GM19455 (cell line): ENCODE results near the gene MLXIP.
"Not testable (repeated sequence)": the region's sequence is repeated elsewhere in the genome, so short reads cannot be mapped to it uniquely, and the experiment has no call there.

ENCODE experiments used
- ATAC-seq: cut with Tn5 transposase; IDR thresholded peaks from one replicate; pipeline ENCODE4 v1.9.1; 2021; ENCODE audit not compliant: unreplicated experiment

Gene MLXIP

DNA sequence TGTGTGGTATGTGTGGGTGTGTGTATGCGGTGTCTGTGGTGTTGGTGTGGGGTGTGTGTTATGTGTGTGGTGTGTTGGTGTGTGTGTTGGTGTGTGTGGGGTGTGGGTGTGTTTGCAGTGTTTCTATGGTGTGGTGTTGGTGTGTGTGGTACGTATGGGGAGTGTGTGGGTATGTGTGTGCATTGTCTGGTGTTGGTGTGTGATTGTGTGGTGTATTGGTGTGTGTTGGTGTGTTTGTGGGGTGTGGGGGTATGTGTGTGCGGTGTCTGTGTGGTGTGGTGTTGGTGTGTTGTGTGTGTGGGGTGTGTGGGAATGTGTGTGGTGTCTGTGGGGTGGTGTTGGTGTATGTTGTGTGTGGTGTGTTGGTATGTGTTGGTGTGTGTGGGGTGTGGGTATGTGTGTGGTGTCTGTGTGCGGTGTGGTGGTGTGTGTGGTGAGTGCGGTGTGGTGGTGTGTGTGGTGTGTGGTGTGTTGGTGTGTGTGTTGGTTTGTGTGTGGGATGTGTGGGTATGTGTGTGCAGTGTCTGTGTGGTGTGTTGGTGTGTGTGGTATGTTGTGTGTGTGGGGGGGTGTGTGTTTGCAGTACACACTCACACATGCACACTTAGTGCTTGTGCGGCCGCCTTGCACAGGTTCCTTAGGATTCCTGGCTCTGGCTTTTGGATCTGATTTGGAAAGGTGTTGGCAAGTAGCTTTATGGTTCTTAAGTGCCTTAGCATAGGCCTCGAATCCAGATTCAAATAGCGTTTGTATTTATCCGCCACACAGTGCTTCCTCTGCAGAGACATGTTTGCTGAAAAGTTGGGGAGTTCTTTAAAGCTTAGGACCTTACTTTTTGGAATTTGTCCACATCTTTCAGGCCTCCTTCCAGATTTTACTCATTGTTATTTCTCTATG, 16.4 kb downstream of the MLXIP start:
- no peak for ATAC-seq

DNA sequence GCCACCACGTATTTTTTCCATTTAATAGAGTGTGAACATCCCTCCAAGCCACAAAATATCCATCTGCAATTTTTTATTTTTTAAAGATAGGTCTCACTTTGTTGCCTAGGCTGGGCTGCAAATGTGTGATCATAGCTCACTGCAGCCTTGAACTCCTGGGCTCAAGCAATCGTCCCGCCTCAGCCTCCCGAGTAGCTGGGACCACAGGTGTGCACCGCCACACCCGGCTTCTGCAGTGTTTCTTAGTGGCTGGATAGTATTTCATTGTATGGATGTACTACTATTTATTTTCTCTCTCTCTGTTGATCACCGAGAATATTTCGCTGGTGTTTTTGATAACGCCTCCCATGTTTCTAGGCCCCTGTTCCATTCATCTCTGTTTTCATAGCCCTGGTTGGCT, 17.5 kb downstream of the MLXIP start:
- ATAC-seq, result no peak

DNA sequence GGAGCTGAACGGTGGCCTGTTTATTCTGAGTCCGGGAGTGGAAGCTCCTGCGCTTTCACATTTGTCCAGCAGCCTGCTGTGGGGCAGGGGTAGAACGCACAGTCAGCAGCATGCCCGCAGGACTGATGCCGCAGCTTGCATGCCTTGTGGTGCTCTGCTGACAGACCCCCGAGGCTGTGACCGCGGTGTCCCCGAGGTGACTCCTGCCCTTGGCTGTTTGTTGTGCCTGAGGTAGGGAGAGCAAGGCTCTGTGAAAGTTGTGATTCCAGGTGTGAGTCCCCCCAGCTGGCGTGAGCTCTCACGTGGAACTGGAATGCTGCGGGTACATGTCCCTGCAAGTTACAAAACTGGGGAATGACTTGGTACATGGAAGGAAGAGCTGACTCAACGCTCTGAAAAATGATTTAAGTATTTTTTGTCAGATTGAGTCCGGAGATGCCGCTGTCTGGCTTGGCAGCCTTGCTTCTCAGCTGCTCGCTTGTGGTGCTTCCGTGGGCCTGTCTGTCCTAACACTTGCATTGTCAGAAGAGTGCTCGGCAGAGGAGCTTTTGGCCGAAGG, 18.1 kb downstream of the MLXIP start:
- no peak for ATAC-seq

DNA sequence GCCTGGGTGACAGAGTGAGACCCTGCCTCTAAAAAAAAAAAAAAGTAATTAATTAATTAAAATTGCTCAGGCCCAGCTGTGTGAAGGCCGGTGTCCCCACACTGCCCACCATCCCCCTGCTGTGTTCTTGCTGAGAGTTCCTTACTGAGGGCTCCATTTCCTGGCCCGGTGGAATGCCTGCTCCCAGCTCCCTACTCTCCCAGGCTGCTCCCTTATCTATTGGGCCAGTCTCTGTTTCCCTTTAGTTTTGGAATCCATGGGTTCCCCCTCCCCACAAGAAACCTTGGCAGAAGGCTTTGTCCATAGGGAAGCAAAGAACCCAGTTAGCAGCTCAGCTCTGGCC, 19.0 kb downstream of the MLXIP start:
- no peak for ATAC-seq

DNA sequence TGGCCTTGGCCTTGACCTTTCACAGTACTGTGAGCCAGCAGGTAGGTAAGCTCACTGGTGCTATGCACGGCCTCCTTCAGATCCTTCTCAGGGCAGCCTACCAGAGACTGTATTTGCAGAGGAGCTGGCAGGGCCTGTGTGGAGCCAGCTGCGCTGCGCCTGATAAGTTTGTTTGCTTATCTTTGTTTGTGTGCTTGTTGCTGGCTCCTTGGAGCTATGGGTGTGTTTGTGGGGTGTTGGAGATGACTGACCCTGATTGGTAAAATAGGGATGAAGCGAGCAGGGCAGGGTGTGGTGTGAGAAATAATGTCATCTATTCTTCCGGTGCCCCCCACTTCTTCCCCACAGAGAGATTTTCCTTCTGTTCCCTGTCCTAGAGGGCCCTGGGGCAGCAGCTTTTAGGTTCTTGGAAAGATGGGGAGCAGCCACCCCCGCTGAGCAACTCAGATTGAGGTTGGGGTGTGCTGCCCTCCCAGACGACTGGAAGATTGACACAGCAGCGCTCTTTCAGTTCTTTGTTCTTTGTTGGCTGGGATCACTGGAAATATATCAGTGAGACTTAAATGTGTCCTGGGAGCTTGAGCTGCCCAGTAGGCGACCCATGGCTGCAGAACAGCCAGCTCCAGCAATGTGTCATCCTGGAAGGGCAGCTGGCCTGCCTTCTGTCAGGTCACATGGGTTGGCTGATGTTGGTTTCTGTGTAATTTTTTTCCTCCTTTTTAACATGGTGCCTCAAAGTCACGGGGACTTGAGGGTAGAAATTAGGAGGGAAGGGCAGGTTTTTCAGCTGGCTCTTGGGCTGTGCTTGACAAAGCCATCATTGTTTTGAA, 19.6 kb downstream of the MLXIP start:
- ATAC-seq, result no peak

DNA sequence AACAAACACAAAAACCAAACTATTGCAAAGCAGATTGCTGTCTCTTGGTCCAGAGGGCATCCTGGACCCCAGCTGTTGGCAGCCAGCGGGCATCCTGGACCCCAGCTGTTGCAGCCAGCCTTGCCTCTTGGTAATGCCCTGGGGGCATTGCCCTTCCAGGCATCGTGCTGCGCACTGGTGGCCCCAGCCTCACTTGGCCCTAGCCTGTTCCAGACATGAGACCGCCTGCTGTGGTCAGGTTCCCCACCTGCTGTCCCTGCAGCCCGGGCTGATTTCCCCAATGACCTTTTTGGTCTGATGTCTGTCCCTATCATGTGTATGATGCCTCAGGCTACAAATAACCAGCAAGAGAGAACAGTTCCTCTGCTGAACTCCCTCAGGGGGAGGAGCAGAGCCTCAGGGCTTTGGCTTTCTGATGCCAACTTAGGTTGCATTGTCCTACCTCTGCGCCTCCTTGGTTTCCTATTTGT, 20.8 kb downstream of the MLXIP start:
- ATAC-seq, result no peak

DNA sequence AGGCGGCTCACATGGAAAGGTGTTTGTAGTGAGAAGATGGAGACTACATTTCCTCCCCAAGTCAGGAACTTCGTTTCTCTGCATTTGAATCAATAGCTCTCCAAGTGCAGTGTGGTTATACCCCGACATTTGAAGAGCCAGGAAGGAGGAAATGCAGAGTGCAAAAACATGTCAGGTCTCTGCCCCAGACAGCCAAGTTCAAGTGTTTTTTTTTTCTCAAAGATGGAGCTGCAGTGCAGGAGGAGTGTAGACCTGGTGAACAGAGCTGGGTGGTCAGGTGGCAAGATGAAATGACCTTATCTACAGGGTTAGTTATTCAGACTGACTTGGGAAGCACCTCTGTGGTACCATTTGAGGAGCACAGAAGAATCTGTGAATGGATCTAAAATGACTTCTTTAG, 21.3 kb downstream of the MLXIP start:
- no peak for ATAC-seq

DNA sequence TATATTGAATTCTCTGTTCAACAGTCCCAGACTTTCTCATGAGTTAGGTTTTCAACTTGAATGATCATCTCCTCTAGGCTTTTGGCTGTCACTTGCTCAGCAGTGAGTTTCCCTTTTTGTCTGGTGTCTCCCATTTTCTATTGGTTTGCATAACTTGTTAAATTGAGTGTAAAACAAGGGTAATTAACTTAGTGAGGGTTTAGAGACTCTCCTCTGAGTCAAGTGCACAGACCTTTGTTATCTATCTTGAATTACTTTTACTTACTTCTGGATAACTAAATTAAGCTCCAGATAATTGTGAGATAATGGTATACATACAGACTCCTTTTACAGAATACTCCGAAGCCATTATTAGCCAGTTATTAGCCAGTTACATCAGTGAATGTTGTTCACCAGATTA, 22.0 kb downstream of the MLXIP start:
- no peak for ATAC-seq

DNA sequence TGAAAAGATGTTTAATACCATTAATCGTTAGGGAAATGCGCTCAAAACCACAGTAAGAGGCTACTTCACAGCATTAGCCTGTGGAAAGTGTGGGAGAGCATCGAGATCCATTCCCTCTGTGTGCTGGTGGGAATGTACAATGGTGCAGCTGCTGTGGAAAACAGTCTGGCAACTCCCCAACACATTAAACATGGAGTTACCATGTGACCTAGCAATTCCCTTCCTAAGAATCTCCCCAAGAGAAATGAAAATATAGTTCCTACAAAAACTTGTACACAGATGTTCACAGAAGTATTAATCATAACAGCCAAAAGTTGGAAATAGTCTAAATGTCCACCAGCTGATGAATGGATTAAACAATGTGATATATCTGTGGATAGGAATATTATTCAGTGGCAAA, 23.8 kb downstream of the MLXIP start:
- no peak for ATAC-seq

DNA sequence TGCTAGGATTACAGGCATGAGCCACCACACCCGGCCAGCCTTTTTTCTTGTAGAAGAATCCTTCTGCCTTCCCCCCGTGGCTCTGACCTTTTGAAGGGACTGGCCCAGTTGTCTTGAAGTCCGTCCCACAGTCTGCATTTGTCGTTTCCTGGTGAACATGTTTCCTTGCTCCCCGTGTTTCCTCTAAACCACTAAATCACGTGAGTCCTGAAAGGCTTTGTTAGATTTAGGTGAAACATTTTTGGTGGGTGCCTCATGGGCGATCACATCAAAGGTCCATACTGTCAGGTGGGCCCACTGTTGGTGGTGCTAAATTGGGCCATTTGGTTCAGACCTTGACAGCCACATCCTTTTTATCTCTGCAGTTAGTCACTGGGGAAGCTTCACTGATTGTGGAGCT, 26.3 kb downstream of the MLXIP start:
- no peak for ATAC-seq

DNA sequence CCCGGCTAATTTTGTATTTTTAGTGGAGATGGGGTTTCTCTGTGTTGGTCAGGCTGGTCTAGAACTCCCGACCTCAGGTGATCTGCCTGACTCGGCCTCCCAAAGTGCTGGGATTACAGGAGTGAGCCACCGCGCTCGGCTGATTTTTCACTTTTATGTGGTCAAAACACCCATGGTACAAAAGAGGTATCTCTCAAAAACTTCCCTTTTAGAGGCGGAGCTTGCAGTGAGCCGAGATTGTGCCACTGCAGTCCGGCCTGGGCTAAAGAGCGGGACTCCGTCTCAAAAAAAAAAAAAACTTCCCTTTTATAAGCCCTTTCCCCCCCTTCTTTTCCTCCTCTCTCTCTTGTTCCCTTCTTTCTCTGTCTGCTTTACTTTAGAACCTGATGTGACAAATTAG, 26.9 kb downstream of the MLXIP start:
- ATAC-seq, result not testable (repeated sequence)

DNA sequence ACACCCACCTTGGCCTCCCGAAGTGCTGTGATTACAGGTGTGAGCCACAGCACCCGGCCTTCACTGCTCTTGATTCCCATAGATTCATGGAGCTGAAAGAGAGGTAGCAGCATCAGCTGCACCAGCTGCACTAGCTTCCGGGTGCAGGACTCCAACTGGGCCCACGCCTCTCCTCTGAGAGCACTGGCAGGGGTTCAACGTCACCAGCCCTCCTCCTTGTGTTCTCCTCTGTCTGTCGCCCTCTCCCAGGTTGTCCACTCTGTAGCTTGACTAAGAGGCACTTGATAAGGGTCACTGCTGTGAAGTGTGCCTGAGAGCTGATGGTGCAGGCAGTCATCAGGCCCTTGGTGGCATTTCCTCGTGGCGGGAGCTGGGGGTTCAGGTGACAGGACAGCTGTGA, 28.3 kb downstream of the MLXIP start:
- ATAC-seq, result no peak

DNA sequence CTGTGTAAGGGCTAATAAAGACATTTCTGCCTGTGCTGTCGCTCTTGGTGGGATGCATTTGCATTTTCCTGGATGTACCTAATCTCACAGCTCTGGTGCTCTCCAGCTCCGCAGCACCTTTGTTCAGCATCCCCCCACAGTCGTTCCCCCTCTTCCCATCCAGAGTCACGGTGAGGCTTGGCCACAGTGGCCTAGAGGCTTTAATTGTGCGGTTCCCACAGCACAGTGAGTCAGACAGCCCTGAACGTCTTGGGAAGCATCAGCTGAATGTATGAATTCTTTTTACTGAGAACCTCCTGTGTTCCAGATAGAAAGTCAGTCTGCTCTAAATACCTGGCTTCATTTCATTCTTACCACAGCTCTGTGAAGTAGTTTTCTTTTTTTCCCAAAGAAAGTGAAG, 28.7 kb downstream of the MLXIP start:
- no peak for ATAC-seq

DNA sequence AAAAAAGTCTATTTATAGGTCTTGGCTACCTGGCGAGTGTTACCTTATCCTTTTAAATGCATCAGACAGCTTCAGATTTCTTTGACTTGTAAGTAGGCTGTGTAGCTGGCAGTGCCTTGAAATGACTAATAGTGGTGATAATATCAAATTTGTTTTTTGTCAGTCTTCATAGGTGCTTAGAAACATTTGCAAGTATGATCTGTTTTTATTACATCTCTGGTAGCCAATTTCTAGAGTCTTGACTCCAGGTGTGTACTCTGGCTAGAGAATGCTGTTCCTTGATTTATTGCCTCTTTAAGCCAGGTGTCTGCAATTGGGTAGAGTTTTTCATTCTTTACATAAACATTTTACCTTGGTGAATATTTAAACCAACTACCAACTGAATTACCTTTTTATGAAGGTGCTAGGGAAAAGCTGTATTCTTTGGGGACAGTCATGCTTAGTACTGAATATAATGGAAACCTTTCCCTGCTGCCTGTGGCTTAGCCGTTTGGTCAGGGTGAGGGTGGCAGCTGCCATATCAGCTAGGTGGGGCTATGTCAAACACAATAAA, 32.6 kb downstream of the MLXIP start:
- no peak for ATAC-seq

DNA sequence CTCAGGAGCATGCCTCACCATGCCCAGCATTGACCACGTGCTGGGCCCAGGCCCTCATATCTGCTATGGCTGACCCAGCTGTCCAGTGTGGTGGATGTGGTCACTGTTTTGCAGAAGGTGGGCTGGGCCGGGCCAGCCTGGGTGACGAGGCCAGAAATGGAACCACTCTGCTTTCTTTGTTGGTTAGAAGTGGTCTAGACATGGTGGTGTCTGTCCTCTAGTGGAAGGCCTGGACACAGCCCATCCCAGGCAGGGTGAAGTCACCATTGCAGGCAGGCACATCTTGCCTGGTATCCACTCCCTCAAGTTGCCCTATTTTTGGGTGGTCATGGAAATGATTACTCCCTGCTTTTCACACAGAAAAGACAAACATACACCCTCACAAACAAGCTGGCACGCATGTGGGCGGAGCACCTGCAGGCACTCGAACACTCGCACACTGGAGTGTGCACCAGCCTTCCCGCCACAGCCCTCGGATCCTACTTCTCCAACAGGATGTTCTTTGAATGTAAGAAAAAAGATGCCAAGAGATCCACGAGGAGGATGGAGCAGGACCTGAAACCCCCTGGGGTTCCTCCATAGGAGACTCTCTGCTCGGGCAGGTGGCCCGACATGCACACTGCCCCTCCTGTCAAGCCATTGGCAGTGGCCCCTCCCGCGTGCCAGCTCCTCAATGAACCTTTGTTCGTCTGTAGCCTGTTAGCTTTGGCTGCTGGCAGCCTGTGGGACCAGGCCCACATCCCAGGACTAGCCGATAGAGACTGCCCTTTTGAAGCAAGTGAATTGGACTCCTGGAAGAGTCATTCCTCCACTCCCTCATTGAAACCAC, 38.4 kb downstream of the MLXIP start:
- no peak for ATAC-seq

DNA sequence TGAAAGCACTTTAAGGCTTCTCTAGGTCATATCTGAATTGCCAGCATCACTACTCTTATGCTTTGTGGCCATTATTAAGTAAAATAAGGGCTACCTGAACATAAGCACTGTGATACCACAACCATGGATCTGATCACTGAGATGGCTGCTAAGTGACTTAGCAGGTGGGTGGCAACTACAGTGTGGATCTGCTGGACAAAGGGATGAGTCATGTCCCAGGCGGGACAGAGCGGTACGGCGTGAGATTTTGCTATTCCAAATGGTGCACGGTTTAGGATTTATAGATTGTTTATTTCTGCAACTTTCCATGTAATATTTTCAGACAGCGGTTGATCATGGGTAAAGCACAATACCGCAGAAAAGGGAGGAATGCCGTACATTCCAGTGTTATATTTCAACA, 39.4 kb downstream of the MLXIP start:
- ATAC-seq, result no peak

DNA sequence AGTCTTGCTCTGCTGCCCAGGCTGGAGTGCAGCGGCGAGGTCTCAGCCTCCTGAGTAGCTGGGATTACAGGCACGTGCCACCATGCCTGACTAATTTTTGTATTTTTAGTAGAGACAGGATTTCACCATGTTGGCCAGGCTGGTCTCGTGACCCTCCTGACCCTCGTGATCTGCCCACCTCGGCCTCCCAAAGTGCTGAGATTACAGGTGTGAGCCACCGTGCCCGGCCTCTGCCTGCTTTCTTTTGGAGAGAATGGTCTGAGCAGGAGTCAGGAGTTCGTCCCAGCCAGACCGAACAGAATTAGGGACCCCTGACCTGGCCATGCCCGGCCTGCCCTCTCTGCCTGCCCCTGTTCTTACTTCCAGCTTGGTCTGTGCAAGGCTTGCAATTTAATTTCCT, 42.8 kb downstream of the MLXIP start:
- ATAC-seq, result not testable (repeated sequence)

DNA sequence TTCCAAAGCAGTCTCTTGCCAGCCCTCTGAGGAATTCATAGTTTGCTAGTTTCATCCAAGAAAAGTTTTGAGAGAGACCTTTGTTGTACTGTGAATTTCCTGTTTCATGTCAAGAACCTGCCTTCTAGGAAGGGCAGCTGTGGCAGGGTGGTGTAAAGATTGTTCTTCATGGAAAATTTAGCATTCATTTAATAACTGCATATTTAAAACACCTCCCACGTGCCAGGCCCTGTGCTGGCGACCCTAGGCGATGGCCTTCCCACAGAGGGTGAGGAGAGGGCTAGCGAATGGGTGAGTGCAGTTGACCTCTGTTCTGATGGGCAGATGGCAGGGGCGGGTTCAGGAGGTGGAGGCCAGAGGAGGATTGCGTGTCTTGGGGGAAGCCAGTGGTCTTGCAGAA, 43.2 kb downstream of the MLXIP start:
- no peak for ATAC-seq

DNA sequence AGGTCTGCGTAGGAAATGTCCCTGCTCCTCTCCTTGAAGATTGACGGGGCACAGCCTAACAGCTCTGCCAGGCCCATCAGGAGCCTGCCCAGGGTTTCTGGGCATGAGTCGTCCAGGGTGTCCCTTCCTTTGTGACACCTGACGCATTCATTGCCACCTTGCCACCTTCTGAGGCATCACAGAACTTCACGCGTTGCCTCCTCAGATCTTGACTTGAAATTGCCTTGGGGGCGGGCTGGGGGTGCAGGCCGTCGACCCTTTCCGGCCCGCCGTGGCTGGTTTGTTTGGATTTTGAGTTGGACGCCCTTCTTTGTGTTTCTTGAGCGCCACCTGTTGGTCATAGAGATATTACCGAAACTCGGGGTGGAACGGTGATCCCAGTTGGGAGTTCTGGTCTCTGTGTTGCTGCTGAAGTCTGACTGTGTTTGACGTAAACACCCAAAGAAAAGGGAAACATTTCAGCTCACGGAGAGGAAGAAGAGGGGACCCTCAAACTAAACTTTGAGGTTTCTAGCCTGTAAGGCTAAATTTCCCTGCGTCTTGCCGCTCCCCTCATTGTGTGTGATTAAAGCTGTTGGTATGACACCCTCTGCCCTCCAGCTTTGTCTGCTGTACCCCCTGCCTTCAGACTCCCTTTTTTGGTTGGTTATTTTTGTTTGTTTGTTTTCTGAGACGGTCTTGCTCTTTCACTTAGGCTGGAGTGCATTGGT, 44.6 kb downstream of the MLXIP start:
- ATAC-seq, result no peak

DNA sequence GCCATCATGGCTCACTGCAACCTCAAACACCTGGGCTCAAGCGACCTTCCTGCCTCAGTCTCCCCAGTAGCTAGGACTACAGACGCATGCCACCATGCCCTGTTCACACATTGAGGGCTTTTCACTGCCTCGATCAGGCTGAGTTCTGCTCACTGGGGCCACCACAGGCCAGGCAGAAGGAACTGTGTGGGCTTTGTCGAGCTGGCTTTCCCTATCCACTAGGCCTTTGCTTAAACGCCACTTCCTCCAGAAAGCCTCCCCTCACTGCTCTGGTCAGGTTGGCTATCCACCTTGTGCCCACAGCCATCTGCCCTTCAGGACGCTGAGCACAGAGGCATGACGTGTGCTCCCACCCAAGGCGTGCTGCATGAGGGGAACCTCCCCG, 45.2 kb downstream of the MLXIP start:
- ATAC-seq, result no peak
